Measurements from ENCODE around the gene ERAS. TPM values are rescaled to one million over a fixed set of nuclear protein-coding genes. Genes with fewer than 3 reads are reported as not detected.

Gene ERAS
- total RNA-seq, 4 donors from 2014 or later: not detected

- WGBS, 2 donors (ENCODE audit: low coverage in 1 of 2): 65% methylated on average over 17 of the region's 17 CpGs; no CpG with 5 or more reads in 1 of the 2 donors
- intact Hi-C loops (cut with DNase I; ENCODE audit: low total_unique reads): no loop called here
- in situ Hi-C loops (cut with MboI; ENCODE audit: low pct_ligation_motif_present in 1 of 4, low pct_unique_long_range_greater_than_20kb in 1 of 4, low sequenced_read_pairs in 3 of 4): no loop called here
- TF ChIP-seq EP300 (IDR thresholded peaks at IDR 0.05; ENCODE audit: low read depth) (no peak), POLR2AphosphoS5 (IDR thresholded peaks at IDR 0.05) (no peak), CTCF (IDR thresholded peaks at IDR 0.05) (no peak), POLR2A (IDR thresholded peaks at IDR 0.05) (no peak)
- Histone ChIP-seq H3K9me3 (no peaks in the 10 kb centered on the region), H3K4me3 (peak overlapping the region in 3 of 4 donors; percentile 50 to 68 (median 56)), H3K27me3 (no peaks in the 10 kb centered on the region), H3K4me1 (peaks cover 0 to 6% (median 2%) of the 10 kb centered on the region in 4 donors), H3K36me3 (no peaks in the 10 kb centered on the region), H3K27ac (peak overlapping the region; percentile 85 to 94 (median 91))
- DNase-seq: no peak
Observed at GRCh38 chrX:48800574-48801279, 25.6 kb upstream of the ERAS start.

- Histone ChIP-seq H3K27ac (peak within 1 kb of the TSS; percentile 89 to 98 (median 96)), H3K4me3 (peak within 1 kb of the TSS; percentile 30 to 68 (median 54)), H3K36me3 (no peaks in the 10 kb centered on the region), H3K27me3 (no peaks in the 10 kb centered on the region), H3K9me3 (no peaks in the 10 kb centered on the region), H3K4me1 (peaks cover 0 to 6% (median 2%) of the 10 kb centered on the region in 4 donors)
- WGBS, 2 donors (ENCODE audit: low coverage in 1 of 2): 61% methylated on average over 89 of the region's 89 CpGs; no CpG with 5 or more reads in 1 of the 2 donors
- in situ Hi-C loops (cut with MboI; ENCODE audit: low pct_ligation_motif_present in 1 of 4, low pct_unique_long_range_greater_than_20kb in 1 of 4, low sequenced_read_pairs in 3 of 4) (no loop called here), intact Hi-C loops (cut with DNase I; ENCODE audit: low total_unique reads) (no loop called here)
- TF ChIP-seq EP300 (IDR thresholded peaks at IDR 0.05; ENCODE audit: low read depth) (no peak), POLR2AphosphoS5 (IDR thresholded peaks at IDR 0.05) (peak; percentile 16 to 63 (median 53)), CTCF (IDR thresholded peaks at IDR 0.05) (no peak), POLR2A (IDR thresholded peaks at IDR 0.05) (peak; percentile 58)
- peak; percentile 96 for DNase-seq
Observed at GRCh38 chrX:48801280-48802088, 24.8 kb upstream of the ERAS start, which contains the start of gene HDAC6. Gene HDAC6, plus strand, starts transcription at chrX:48802067. Its CDS starts 626 bp downstream, at chrX:48802693.

GRCh38 chrX:48802089-48802904 is 24.0 kb upstream of the ERAS start:
- 39% methylated on average over 40 of the region's 40 CpGs; no CpG with 5 or more reads in 1 of the 2 donors for WGBS, 2 donors (ENCODE audit: low coverage in 1 of 2)
- DNase-seq: peak; percentile 91
- intact Hi-C loops (cut with DNase I; ENCODE audit: low total_unique reads): no loop called here
- in situ Hi-C loops (cut with MboI; ENCODE audit: low pct_ligation_motif_present in 1 of 4, low pct_unique_long_range_greater_than_20kb in 1 of 4, low sequenced_read_pairs in 3 of 4): no loop called here
- Histone ChIP-seq H3K4me3 (peak overlapping the region; percentile 6 to 61 (median 48)), H3K4me1 (peaks cover 0 to 6% (median 2%) of the 10 kb centered on the region in 4 donors), H3K27ac (peak overlapping the region; percentile 89 to 98 (median 96)), H3K36me3 (no peaks in the 10 kb centered on the region), H3K9me3 (no peaks in the 10 kb centered on the region), H3K27me3 (no peaks in the 10 kb centered on the region)
- no peak for TF ChIP-seq EP300 (IDR thresholded peaks at IDR 0.05; ENCODE audit: low read depth)
- no peak for TF ChIP-seq CTCF (IDR thresholded peaks at IDR 0.05)
- TF ChIP-seq POLR2AphosphoS5 (IDR thresholded peaks at IDR 0.05): peak in 2 of 3 donors; percentile 40 to 69
- TF ChIP-seq POLR2A (IDR thresholded peaks at IDR 0.05): peak; percentile 92

Measured in transverse colon (tissue), 4 donors.